ENCODE measurements around the gene DSN1. TPM values are rescaled to one million over a fixed set of nuclear protein-coding genes. Genes with fewer than 3 reads are reported as not detected.

DSN1 gene
- total RNA-seq, 1 experiment from 2014 or later = 25.5 TPM

Other genes starting within 250 kb of the DSN1 start
- gene MYL9, start 232.2 kb downstream of the DSN1 start, total RNA-seq (2014; rRNA removed; shearing (Covaris generic)) = 3.8 and 10.0 TPM in 2 replicates
- gene TGIF2, start 200.2 kb downstream of the DSN1 start, total RNA-seq (2014; rRNA removed; shearing (Covaris generic)) = 15.8 and 20.9 TPM in 2 replicates
- gene RAB5IF, start 168.0 kb downstream of the DSN1 start, total RNA-seq (2014; rRNA removed; shearing (Covaris generic)) = 173 and 194 TPM in 2 replicates
- gene SLA2, start 127.6 kb downstream of the DSN1 start, total RNA-seq (2014; rRNA removed; shearing (Covaris generic)) = not detected in 2 replicates
- 20.7 and 36.6 TPM in 2 replicates for gene NDRG3, start 27.7 kb downstream of the DSN1 start, total RNA-seq (2014; rRNA removed; shearing (Covaris generic))
- gene TLDC2, start 102.4 kb upstream of the DSN1 start, total RNA-seq (2014; rRNA removed; shearing (Covaris generic)) = not detected in 2 replicates
- 12.9 and 15.4 TPM in 2 replicates for gene SAMHD1, start 177.9 kb upstream of the DSN1 start, total RNA-seq (2014; rRNA removed; shearing (Covaris generic))

Data from HT1080 (cell line).